ENCODE measurements around the gene ARHGAP35.
A peak's percentile ranks its signal among the peaks of the same experiment; 100 is the strongest.

- TF ChIP-seq ELF1 (IDR thresholded peaks at IDR 0.05) (no peak), GABPA (IDR thresholded peaks at IDR 0.05; ENCODE audit: low read depth) (no peak), RFX5 (IDR thresholded peaks at IDR 0.05; ENCODE audit: low read length) (no peak), CTCF (IDR thresholded peaks at IDR 0.05) (no peak), EP300 (IDR thresholded peaks at IDR 0.05; ENCODE audit: borderline replicate concordance in 1 of 2, low read depth in 1 of 2, low read length in 1 of 2) (0 out of 4 replicates have a peak, but pooled peaks of 1 of the 2 experiments have one; percentile 8), RXRA (IDR thresholded peaks at IDR 0.05; ENCODE audit: borderline replicate concordance, low read depth) (no peak), CHD2 (IDR thresholded peaks at IDR 0.05; ENCODE audit: low read length, partially characterized antibody) (no peak), NFIC (IDR thresholded peaks at IDR 0.05; ENCODE audit: borderline replicate concordance) (peak; percentile 87), POLR2AphosphoS5 (IDR thresholded peaks at IDR 0.05; ENCODE audit: low read depth, low read length) (peak; percentile 50; the same call in 1 of the 2 replicates), NRF1 (IDR thresholded peaks at IDR 0.05; ENCODE audit: low read depth, low read length) (no peak)
- TF ChIP-seq, protein P1, sequence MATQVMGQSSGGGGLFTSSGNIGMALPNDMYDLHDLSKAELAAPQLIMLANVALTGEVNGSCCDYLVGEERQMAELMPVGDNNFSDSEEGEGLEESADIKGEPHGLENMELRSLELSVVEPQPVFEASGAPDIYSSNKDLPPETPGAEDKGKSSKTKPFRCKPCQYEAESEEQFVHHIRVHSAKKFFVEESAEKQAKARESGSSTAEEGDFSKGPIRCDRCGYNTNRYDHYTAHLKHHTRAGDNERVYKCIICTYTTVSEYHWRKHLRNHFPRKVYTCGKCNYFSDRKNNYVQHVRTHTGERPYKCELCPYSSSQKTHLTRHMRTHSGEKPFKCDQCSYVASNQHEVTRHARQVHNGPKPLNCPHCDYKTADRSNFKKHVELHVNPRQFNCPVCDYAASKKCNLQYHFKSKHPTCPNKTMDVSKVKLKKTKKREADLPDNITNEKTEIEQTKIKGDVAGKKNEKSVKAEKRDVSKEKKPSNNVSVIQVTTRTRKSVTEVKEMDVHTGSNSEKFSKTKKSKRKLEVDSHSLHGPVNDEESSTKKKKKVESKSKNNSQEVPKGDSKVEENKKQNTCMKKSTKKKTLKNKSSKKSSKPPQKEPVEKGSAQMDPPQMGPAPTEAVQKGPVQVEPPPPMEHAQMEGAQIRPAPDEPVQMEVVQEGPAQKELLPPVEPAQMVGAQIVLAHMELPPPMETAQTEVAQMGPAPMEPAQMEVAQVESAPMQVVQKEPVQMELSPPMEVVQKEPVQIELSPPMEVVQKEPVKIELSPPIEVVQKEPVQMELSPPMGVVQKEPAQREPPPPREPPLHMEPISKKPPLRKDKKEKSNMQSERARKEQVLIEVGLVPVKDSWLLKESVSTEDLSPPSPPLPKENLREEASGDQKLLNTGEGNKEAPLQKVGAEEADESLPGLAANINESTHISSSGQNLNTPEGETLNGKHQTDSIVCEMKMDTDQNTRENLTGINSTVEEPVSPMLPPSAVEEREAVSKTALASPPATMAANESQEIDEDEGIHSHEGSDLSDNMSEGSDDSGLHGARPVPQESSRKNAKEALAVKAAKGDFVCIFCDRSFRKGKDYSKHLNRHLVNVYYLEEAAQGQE (IDR thresholded peaks at IDR 0.05; ENCODE audit: low read depth, low read length) = no peak
These were observed 1.1 kb upstream of the ARHGAP35 start for GRCh38 chr19:46859637-46860124.
